Vagina (tissue), 2 donors: ENCODE data around the gene SIRT3.
"Not testable (repeated sequence)": the region's sequence is repeated elsewhere in the genome, so short reads cannot be mapped to it uniquely, and the experiment has no call there.

Experiments
- CTCF ChIP-seq, 3 experiments: fragments of 450-650 bp in 2 of 3; fragments of 200-600 bp in 1 of 3; sonication (generic) in 1 of 3; IDR thresholded peaks; one replicate each; pipeline ENCODE4 v1.5.1; 2017 to 2019; ENCODE audit warnings: antibody characterized with exemption in 3 of 3, mild to moderate bottlenecking in 2 of 3, moderate library complexity in 2 of 3
- POLR2A ChIP-seq, 2 donors: fragments of 450-650 bp; IDR thresholded peaks; one replicate each; pipeline ENCODE4 v1.6.1; 2017; ENCODE audit warnings: antibody characterized with exemption in 2 of 2, mild to moderate bottlenecking in 2 of 2, moderate library complexity in 2 of 2
- POLR2AphosphoS5 ChIP-seq, 2 donors: sonication (generic); formaldehyde crosslinking; IDR thresholded peaks; one replicate each; pipeline ENCODE4 v1.9.0; 2017; ENCODE audit warnings: antibody characterized with exemption in 2 of 2, mild to moderate bottlenecking in 2 of 2, low read depth in 1 of 2; ENCODE audit not compliant: insufficient read depth in 1 of 2

DNA sequence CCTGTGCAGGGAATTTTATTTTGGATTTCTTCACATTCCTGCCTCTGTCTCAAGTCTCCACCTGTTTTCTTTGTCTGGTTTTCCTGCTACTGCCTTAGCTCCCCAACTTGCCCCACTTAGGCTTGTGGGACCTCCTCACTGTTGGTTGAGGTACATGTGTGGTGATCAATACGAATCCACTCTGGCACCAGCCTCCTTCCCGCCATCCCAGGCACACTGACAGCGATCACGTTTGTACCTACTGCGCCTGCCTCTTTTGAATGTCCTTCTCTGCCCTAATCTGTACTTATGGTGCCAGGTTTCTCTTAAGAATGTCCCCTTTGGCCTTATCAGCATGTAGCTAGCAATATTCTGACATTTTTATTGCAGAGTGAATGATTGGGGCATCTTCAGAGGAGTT lies 45.6 kb downstream of the SIRT3 start:
- TF ChIP-seq CTCF (IDR thresholded peaks at IDR 0.05); POLR2A (IDR thresholded peaks at IDR 0.05); POLR2AphosphoS5 (IDR thresholded peaks at IDR 0.05; ENCODE audit: insufficient read depth in 1 of 2, low read depth in 1 of 2): not testable (repeated sequence)
